ENCODE measurements around the gene HPSE. TPM values are rescaled to one million over a fixed set of nuclear protein-coding genes. Genes with fewer than 3 reads are reported as not detected.

Gene HPSE
- total RNA-seq, 1 experiment from 2014 or later = 2.6 TPM

DNA sequence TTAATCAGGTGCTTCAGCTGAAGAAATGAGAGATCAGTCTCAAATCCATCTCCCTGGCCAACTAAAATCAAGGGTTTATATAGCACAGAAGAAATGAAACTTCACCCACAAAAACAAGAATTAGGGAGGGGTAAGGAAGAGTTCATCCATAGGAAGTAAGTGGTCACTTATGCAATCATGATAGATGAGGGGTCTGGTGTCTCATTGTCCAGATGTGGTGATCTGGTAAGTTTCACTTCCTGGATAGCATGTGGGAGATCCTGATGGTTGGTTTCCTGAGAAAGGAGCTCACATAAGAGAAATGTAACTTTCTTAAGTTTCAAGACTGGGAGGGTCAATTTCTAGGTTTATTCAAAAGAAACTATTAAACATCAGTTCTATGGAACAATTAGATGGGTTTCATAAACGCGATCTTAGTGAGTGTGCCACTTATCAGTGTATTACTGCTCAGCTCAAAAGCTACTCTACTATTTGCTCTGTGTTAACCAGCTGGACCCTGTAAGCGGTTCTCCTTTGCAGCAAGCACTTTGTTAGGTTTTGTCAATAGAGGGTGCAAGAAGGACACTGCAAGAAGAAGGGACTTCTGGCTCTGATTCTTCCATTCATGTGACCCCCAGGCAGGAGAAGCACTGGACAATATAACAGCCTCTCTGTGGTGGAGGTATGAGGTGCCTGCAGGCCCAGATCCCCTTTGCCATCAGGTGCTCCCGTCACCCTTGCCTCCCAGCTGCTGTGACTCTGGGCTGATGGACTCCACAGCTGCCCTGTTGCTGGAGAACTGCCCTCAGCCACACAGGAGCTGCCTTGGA, 35.4 kb upstream of the HPSE start:
- Histone ChIP-seq H3K27me3 (ENCODE audit: control insufficient read depth, insufficient read depth, low read length) (no peaks in the 10 kb centered on the region), H3K36me3 (ENCODE audit: control insufficient read depth, insufficient read depth, low read length) (no peaks in the 10 kb centered on the region), H3K27ac (ENCODE audit: low read length) (no peak overlapping the region), H3K4me1 (ENCODE audit: control insufficient read depth, insufficient read depth, low read length) (no peaks in the 10 kb centered on the region), H3K9me3 (ENCODE audit: control insufficient read depth, insufficient read depth, low read depth, low read length) (no peaks in the 10 kb centered on the region), H3K4me3 (ENCODE audit: low read depth in 2 of 2, low read length in 2 of 2) (no peak overlapping the region)
- ATAC-seq (no peak), DNase-seq (ENCODE audit: low read depth, low spot score) (no peak)
- TF ChIP-seq POLR2AphosphoS5 (IDR thresholded peaks at IDR 0.05; ENCODE audit: low read depth, low read length) (no peak), REST (IDR thresholded peaks at IDR 0.05; ENCODE audit: insufficient read depth in 1 of 2, low read depth in 2 of 2, low read length in 1 of 2) (no peak), TCF7L2 (IDR thresholded peaks at IDR 0.05; ENCODE audit: low read depth, low read length) (no peak), CTCF (IDR thresholded peaks at IDR 0.05) (no peak), SIN3A (IDR thresholded peaks at IDR 0.05; ENCODE audit: borderline replicate concordance, insufficient read depth, low read depth, low read length) (no peak)
- no TSS peak for BruUV-seq (replicated peaks)
- ChIA-PET POLR2A (no interaction called here), CTCF (no interaction called here)
- in situ Hi-C loops (cut with HindIII; ENCODE audit: low pct_unique_long_range_greater_than_20kb, low sequenced_read_pairs) (no loop called here), intact Hi-C loops (cut with micrococcal nuclease; ENCODE audit: unreplicated experiment) (no loop called here)

DNA sequence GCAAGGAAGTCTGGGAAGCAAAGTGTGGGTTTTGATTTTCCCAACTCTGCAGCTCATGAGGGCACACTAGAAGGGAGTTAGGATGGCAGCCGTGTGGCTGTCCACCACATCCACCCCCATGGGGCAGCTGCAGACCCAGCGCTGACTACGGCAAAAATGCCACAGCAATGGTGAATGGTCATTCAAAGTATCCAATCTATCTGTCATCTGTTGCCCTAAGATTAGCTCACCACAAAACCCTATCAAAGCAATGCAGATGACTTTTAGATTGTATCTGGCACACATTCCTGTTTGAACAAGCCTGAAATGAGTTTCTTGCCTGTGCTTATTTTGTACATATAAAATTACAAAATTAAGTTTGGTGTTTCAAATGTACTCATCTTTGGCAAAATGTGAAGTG, 29.7 kb upstream of the HPSE start:
- Histone ChIP-seq H3K4me1 (ENCODE audit: control insufficient read depth, insufficient read depth, low read length) (no peaks in the 10 kb centered on the region), H3K9me3 (ENCODE audit: control insufficient read depth, insufficient read depth, low read depth, low read length) (no peaks in the 10 kb centered on the region), H3K36me3 (ENCODE audit: control insufficient read depth, insufficient read depth, low read length) (no peaks in the 10 kb centered on the region), H3K27me3 (ENCODE audit: control insufficient read depth, insufficient read depth, low read length) (no peaks in the 10 kb centered on the region), H3K27ac (ENCODE audit: low read length) (no peak overlapping the region), H3K4me3 (ENCODE audit: low read depth in 2 of 2, low read length in 2 of 2) (no peak overlapping the region)
- ATAC-seq (no peak), DNase-seq (ENCODE audit: low read depth, low spot score) (no peak)
- intact Hi-C loops (cut with micrococcal nuclease; ENCODE audit: unreplicated experiment) (no loop called here), in situ Hi-C loops (cut with HindIII; ENCODE audit: low pct_unique_long_range_greater_than_20kb, low sequenced_read_pairs) (no loop called here)
- BruUV-seq (replicated peaks) = no TSS peak
- ChIA-PET POLR2A (no interaction called here), CTCF (no interaction called here)
- no peak for TF ChIP-seq REST (IDR thresholded peaks at IDR 0.05; ENCODE audit: insufficient read depth in 1 of 2, low read depth in 2 of 2, low read length in 1 of 2)
- no peak for TF ChIP-seq TCF7L2 (IDR thresholded peaks at IDR 0.05; ENCODE audit: low read depth, low read length)
- TF ChIP-seq SIN3A (IDR thresholded peaks at IDR 0.05; ENCODE audit: borderline replicate concordance, insufficient read depth, low read depth, low read length) = no peak
- no peak for TF ChIP-seq POLR2AphosphoS5 (IDR thresholded peaks at IDR 0.05; ENCODE audit: low read depth, low read length)
- no peak for TF ChIP-seq CTCF (IDR thresholded peaks at IDR 0.05)

Data from Panc1 (cell line).